Measurements from ENCODE around the gene PAPPA2. TPM values are rescaled to one million over a fixed set of nuclear protein-coding genes. Genes with fewer than 3 reads are reported as not detected.

Gene PAPPA2
- total and polyA plus RNA-seq, 8 donors, result under 0.01 to 10.3 (median 0.29) TPM; not detected in 1

DNA sequence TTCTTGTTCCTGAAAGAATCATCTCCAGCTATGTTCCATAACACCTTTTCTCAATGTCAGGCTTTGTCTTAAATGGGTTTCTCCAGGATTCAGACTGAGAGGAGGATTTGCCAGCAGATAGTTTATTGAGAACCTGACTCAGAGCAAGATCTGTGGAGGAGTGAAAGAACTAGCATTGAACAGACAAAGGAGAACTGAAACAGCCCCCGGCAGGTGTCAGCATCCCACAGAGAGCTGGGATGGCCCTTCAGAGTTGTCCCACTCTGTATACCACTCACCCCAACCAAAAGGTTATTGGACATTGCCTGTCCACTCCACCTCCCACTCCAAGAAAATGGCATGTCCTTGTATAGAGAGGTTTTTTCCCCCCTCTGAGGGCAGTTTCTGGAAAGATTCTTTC lies 270.7 kb downstream of the PAPPA2 start:
- TF ChIP-seq EP300 (IDR thresholded peaks at IDR 0.05) (no peak), POLR2AphosphoS5 (IDR thresholded peaks at IDR 0.05) (no peak), POLR2A (IDR thresholded peaks at IDR 0.05) (no peak)
- TF ChIP-seq, protein P1, sequence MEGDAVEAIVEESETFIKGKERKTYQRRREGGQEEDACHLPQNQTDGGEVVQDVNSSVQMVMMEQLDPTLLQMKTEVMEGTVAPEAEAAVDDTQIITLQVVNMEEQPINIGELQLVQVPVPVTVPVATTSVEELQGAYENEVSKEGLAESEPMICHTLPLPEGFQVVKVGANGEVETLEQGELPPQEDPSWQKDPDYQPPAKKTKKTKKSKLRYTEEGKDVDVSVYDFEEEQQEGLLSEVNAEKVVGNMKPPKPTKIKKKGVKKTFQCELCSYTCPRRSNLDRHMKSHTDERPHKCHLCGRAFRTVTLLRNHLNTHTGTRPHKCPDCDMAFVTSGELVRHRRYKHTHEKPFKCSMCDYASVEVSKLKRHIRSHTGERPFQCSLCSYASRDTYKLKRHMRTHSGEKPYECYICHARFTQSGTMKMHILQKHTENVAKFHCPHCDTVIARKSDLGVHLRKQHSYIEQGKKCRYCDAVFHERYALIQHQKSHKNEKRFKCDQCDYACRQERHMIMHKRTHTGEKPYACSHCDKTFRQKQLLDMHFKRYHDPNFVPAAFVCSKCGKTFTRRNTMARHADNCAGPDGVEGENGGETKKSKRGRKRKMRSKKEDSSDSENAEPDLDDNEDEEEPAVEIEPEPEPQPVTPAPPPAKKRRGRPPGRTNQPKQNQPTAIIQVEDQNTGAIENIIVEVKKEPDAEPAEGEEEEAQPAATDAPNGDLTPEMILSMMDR (IDR thresholded peaks at IDR 0.05), result no peak
- Histone ChIP-seq H3K36me3 (no peaks in the 10 kb centered on the region), H3K4me3 (no peak overlapping the region), H3K4me1 (no peaks in the 10 kb centered on the region), H3K9me3 (no peaks in the 10 kb centered on the region), H3K27me3 (no peaks in the 10 kb centered on the region), H3K27ac (no peak overlapping the region)
- 71 to 92% (median 78%) methylated on average over 1 of the region's 1 CpG for WGBS, 5 donors
- DNase-seq, result no peak
- intact Hi-C loops (cut with DNase I; ENCODE audit: low total_unique reads), result no loop called here

DNA sequence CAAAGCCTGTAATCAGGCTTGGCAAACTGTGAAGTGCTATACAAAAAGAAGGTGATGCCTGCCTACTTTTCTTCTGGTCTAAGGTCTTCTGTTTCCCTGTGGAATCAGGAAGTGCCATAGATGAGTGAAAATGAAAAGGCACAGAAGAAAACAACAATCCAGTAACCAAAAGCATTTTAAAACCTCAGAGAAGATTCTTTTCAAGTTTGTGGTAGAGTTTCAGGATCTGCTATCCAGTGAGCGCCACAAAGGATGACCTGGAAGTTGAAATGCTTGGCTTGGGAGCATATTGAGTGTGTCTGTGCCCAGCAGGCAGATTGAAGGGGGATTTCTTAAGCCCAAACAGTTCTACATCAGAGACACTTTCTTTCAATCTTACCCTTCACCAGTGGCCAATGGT lies 272.2 kb downstream of the PAPPA2 start:
- TF ChIP-seq EP300 (IDR thresholded peaks at IDR 0.05), result no peak
- no peak for TF ChIP-seq POLR2AphosphoS5 (IDR thresholded peaks at IDR 0.05)
- TF ChIP-seq, protein P1 (IDR thresholded peaks at IDR 0.05), result no peak
- TF ChIP-seq POLR2A (IDR thresholded peaks at IDR 0.05), result no peak
- Histone ChIP-seq H3K4me1 (no peaks in the 10 kb centered on the region), H3K4me3 (no peak overlapping the region), H3K27ac (no peak overlapping the region), H3K36me3 (no peaks in the 10 kb centered on the region), H3K27me3 (no peaks in the 10 kb centered on the region), H3K9me3 (no peaks in the 10 kb centered on the region)
- intact Hi-C loops (cut with DNase I; ENCODE audit: low total_unique reads), result no loop called here
- no peak for DNase-seq
- WGBS, 5 donors, result 50 to 100% (median 88%) methylated on average over 1 of the region's 1 CpG

DNA sequence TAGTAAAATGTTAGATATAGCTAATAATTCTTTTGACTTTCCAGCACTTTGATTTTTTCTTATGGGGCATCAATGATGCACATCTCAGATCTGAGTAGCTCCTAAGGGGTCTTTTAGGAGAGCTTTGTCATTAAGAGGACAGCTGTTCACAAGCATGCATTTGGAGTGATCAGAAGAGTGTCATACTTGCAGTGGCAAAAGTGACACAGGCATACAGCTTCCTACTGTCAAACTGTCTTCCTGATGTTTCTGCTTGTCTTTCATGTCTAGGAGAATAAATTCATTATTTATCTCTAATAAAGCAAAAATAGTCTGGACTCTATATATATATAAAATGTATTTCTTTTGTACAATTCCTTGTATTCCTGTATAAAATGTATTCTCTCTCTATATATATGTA lies 273.0 kb downstream of the PAPPA2 start:
- Histone ChIP-seq H3K9me3 (no peaks in the 10 kb centered on the region), H3K4me1 (no peaks in the 10 kb centered on the region), H3K27me3 (no peaks in the 10 kb centered on the region), H3K36me3 (no peaks in the 10 kb centered on the region), H3K4me3 (no peak overlapping the region), H3K27ac (no peak overlapping the region)
- DNase-seq, result no peak
- intact Hi-C loops (cut with DNase I; ENCODE audit: low total_unique reads), result no loop called here
- TF ChIP-seq POLR2AphosphoS5 (IDR thresholded peaks at IDR 0.05), result no peak
- TF ChIP-seq EP300 (IDR thresholded peaks at IDR 0.05), result no peak
- TF ChIP-seq, protein P1 (IDR thresholded peaks at IDR 0.05), result no peak
- TF ChIP-seq POLR2A (IDR thresholded peaks at IDR 0.05), result no peak

DNA sequence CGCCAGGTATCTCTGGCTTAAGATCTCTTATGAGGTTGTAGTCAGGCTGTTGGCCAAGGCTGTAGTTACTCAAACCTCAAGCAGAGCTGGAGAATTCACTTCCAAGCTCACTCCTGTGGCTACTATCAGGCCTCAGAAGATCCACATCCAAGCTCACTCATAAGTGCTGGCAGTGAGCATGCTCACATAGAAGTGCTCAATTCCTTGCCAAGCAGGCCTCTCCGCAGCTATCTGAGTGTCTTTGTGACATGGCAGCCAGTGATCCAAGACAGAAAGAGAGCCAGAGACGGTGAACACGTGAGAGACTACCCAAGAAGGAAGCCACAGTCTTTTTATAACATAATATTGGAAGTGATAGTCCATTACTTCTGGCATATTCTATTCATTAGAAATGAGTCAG lies 278.2 kb downstream of the PAPPA2 start:
- no peak overlapping the region for H3K27ac ChIP-seq
- H3K9me3 ChIP-seq, result no peaks in the 10 kb centered on the region
- intact Hi-C loops (cut with DNase I; ENCODE audit: low total_unique reads), result no loop called here
- WGBS, 5 donors, result 79 to 88% (median 81%) methylated on average over 4 of the region's 4 CpGs
- no peak for DNase-seq
- H3K36me3 ChIP-seq, result no peaks in the 10 kb centered on the region
- no peak for TF ChIP-seq POLR2A (IDR thresholded peaks at IDR 0.05)
- TF ChIP-seq, protein P1 (IDR thresholded peaks at IDR 0.05), result no peak
- TF ChIP-seq POLR2AphosphoS5 (IDR thresholded peaks at IDR 0.05), result no peak
- no peak for TF ChIP-seq EP300 (IDR thresholded peaks at IDR 0.05)
- H3K4me1 ChIP-seq, result no peaks in the 10 kb centered on the region
- no peaks in the 10 kb centered on the region for H3K27me3 ChIP-seq
- no peak overlapping the region for H3K4me3 ChIP-seq

Data from stomach (tissue), 9 donors.